Neural cell (in vitro differentiated cells): ENCODE results near the gene POU3F3. TPM values are rescaled to one million over a fixed set of nuclear protein-coding genes. Genes with fewer than 3 reads are reported as not detected.

Source experiments
- H2AFZ ChIP-seq: fragments of 200-600, 300-800 bp; sonication (generic), shearing (Covaris generic); 2 replicates; pipeline ENCODE4 v1.6.0; 2014; ENCODE audit warnings: low read depth, mild to moderate bottlenecking, antibody characterized with exemption, low read length, moderate library complexity
- H3F3A ChIP-seq: fragments of 200-600 bp; shearing (Covaris generic); 2 replicates; pipeline ENCODE4 v1.6.1; 2016; ENCODE audit warnings: mild to moderate bottlenecking, moderate library complexity, mixed read lengths, antibody characterized with exemption, low read length; ENCODE audit not compliant: insufficient read depth, poor library complexity, severe bottlenecking
- H3K27ac ChIP-seq: fragments of 200-600, 300-800 bp; sonication (generic), shearing (Covaris generic); 2 replicates; pipeline ENCODE4 v1.5.1; 2014; ENCODE audit warnings: mild to moderate bottlenecking, low read length, moderate library complexity
- H3K27me3 ChIP-seq: fragments of 300-800, 200-600 bp; sonication (generic), shearing (Covaris generic); 2 replicates; pipeline ENCODE4 v1.6.0; 2014; ENCODE audit warnings: mild to moderate bottlenecking, low read depth, low read length, moderate library complexity; ENCODE audit not compliant: insufficient read depth
- H3K36me3 ChIP-seq: fragments of 300-800, 200-600 bp; sonication (generic), shearing (Covaris generic); 2 replicates; pipeline ENCODE4 v1.5.1; 2014; ENCODE audit warnings: mild to moderate bottlenecking, antibody characterized with exemption, low read length, moderate library complexity; ENCODE audit not compliant: insufficient read depth
- H3K4me2 ChIP-seq: fragments of 300-800, 200-600 bp; sonication (generic), shearing (Covaris generic); 2 replicates; pipeline ENCODE4 v1.6.0; 2014; ENCODE audit warnings: mild to moderate bottlenecking, low read length
- H3K4me3 ChIP-seq: fragments of 300-800, 200-600 bp; sonication (generic), shearing (Covaris generic); 2 replicates; pipeline ENCODE4 v1.5.1; 2014; ENCODE audit warnings: mild to moderate bottlenecking, low read length, moderate library complexity
- H3K79me2 ChIP-seq: fragments of 200-600 bp; shearing (Covaris generic); replicated peaks from 2 replicates; pipeline ENCODE4 v1.6.0; 2014; ENCODE audit warnings: mild to moderate bottlenecking, low read length, moderate library complexity; ENCODE audit not compliant: insufficient read depth
- H3K9ac ChIP-seq: fragments of 300-800, 200-600 bp; sonication (generic), shearing (Covaris generic); 2 replicates; pipeline ENCODE4 v1.6.1; 2016; ENCODE audit warnings: mild to moderate bottlenecking, low read length, mixed read lengths
- H3K9me2 ChIP-seq: fragments of 200-600 bp; shearing (Covaris generic); 2 replicates; pipeline ENCODE4 v1.6.1; 2016; ENCODE audit warnings: mild to moderate bottlenecking, low read length, mixed read lengths; ENCODE audit not compliant: insufficient read depth
- H3K9me3 ChIP-seq: fragments of 200-600, 300-800 bp; sonication (generic), shearing (Covaris generic); 2 replicates; pipeline ENCODE4 v1.6.1; 2016; ENCODE audit warnings: mild to moderate bottlenecking, mixed run types, low read length, moderate library complexity, mixed read lengths
- H4K20me1 ChIP-seq: fragments of 200-600 bp; shearing (Covaris generic); 2 replicates; pipeline ENCODE4 v1.6.1; 2016; ENCODE audit warnings: mild to moderate bottlenecking, mixed run types; ENCODE audit not compliant: insufficient read depth
- CTCF ChIP-seq: fragments of 450-650 bp; IDR thresholded peaks from 2 replicates; pipeline ENCODE4 v1.5.1; 2014; ENCODE audit warnings: antibody characterized with exemption, mild to moderate bottlenecking, moderate library complexity; ENCODE audit not compliant: poor library complexity, severe bottlenecking
- EP300 ChIP-seq: fragments of 450-650 bp; conservative IDR thresholded peaks from 2 replicates; pipeline ENCODE4 v1.6.1; 2014; ENCODE audit warnings: antibody characterized with exemption, mild to moderate bottlenecking, moderate library complexity; ENCODE audit not compliant: poor library complexity, severe bottlenecking
- EZH2 ChIP-seq: fragments of 200-600, 300-800 bp; shearing (Covaris generic), sonication (generic); IDR thresholded peaks from 2 replicates; pipeline ENCODE4 v1.6.1; 2014; ENCODE audit warnings: antibody characterized with exemption, low read length, borderline replicate concordance, mild to moderate bottlenecking; ENCODE audit not compliant: insufficient read depth, poor library complexity, severe bottlenecking
- MXI1 ChIP-seq: fragments of 450-650 bp; conservative IDR thresholded peaks from 2 replicates; pipeline ENCODE4 v1.6.1; 2014; ENCODE audit warnings: antibody characterized with exemption, mild to moderate bottlenecking; ENCODE audit not compliant: poor library complexity, severe bottlenecking
- POLR2AphosphoS5 ChIP-seq: IDR thresholded peaks from 2 replicates; pipeline ENCODE4 v1.6.1; 2012
- RAD21 ChIP-seq: fragments of 450-650 bp; conservative IDR thresholded peaks from 2 replicates; pipeline ENCODE4 v1.6.1; 2014; ENCODE audit warnings: antibody characterized with exemption, mild to moderate bottlenecking, moderate library complexity
- REST ChIP-seq: IDR thresholded peaks from 2 replicates; pipeline ENCODE4 v1.6.1; 2012; ENCODE audit warnings: borderline replicate concordance
- SMC3 ChIP-seq: fragments of 450-650 bp; conservative IDR thresholded peaks from 2 replicates; pipeline ENCODE4 v1.6.1; 2014; ENCODE audit warnings: antibody characterized with exemption, mild to moderate bottlenecking, moderate library complexity; ENCODE audit not compliant: poor library complexity
- TAF1 ChIP-seq: IDR thresholded peaks from 2 replicates; pipeline ENCODE4 v1.6.1; 2012; ENCODE audit warnings: low read depth
- polyA plus RNA-seq: library from polyadenylated mRNA; depleted of rRNA; stranded (reverse); fragments of >200 nt; gene quantifications from 2 replicates; pipeline ENCODE4 v1.2.3, GENCODE V29; 2014

The POU3F3 gene
- polyA plus RNA-seq, 1 donor from 2014 or later = 69.3 TPM

- peak overlapping the region; percentile 79 for H3K4me3 ChIP-seq
- peak overlapping the region; percentile 97 for H3K4me2 ChIP-seq
- peak overlapping the region; percentile 96 for H3K9ac ChIP-seq
- peak overlapping the region; percentile 9 for H3K27ac ChIP-seq
- no peaks in the 10 kb centered on the region for H3K9me2 ChIP-seq
- no peaks in the 10 kb centered on the region for H4K20me1 ChIP-seq
- no peaks in the 10 kb centered on the region for H3K36me3 ChIP-seq
- H3F3A ChIP-seq = peaks cover 19% of the 10 kb centered on the region
- H2AFZ ChIP-seq = no peak overlapping the region
- no peak for TF ChIP-seq RAD21
- no peak for TF ChIP-seq EZH2
- TF ChIP-seq CTCF = no peak
- TF ChIP-seq EP300 = no peak
- TF ChIP-seq REST = no peak
- TF ChIP-seq SMC3 = no peak
- no peak for TF ChIP-seq POLR2AphosphoS5
- TF ChIP-seq MXI1 = no peak
- H3K79me2 ChIP-seq = peaks cover 93% of the 10 kb centered on the region
- H3K27me3 ChIP-seq = no peaks in the 10 kb centered on the region
- H3K9me3 ChIP-seq = no peaks in the 10 kb centered on the region
These were observed 5.4 kb upstream of the POU3F3 start for GRCh38 chr2:104848526-104848925.

- Histone ChIP-seq H3K9me2 (no peaks in the 10 kb centered on the region), H3K36me3 (no peaks in the 10 kb centered on the region), H3K79me2 (peaks cover 87% of the 10 kb centered on the region), H3K4me2 (peak overlapping the region; percentile 97), H3K9me3 (no peaks in the 10 kb centered on the region), H2AFZ (no peak overlapping the region), H3K27ac (no peak overlapping the region), H3F3A (peaks cover 19% of the 10 kb centered on the region), H4K20me1 (no peaks in the 10 kb centered on the region), H3K4me3 (peak overlapping the region; percentile 79), H3K9ac (peak overlapping the region; percentile 96), H3K27me3 (no peaks in the 10 kb centered on the region)
- TF ChIP-seq MXI1 (peak; percentile 11), EP300 (no peak)
These were observed 4.8 kb upstream of the POU3F3 start for GRCh38 chr2:104849101-104849500.

GRCh38 chr2:104849618-104850141 lies 4.2 kb upstream of the POU3F3 start:
- peak overlapping the region; percentile 96 for H3K4me2 ChIP-seq

More at GRCh38 chr2:104849618-104850141, 4.2 kb upstream of the POU3F3 start:
- no peaks in the 10 kb centered on the region for H3K9me3 ChIP-seq
- no peaks in the 10 kb centered on the region for H3K9me2 ChIP-seq
- TF ChIP-seq EP300 (no peak), CTCF (peak; percentile 92), RAD21 (peak; percentile 87), MXI1 (no peak), EZH2 (no peak), TAF1 (no peak), REST (no peak), POLR2AphosphoS5 (no peak), SMC3 (peak; percentile 91)
- H3K27me3 ChIP-seq = no peaks in the 10 kb centered on the region
- H3K36me3 ChIP-seq = no peaks in the 10 kb centered on the region
- H3K79me2 ChIP-seq = peaks cover 87% of the 10 kb centered on the region
- peaks cover 4% of the 10 kb centered on the region for H4K20me1 ChIP-seq
- peak overlapping the region; percentile 96 for H3K9ac ChIP-seq
- H3K27ac ChIP-seq = peak overlapping the region; percentile 99
- peaks cover 22% of the 10 kb centered on the region for H3F3A ChIP-seq
- H2AFZ ChIP-seq = no peak overlapping the region
- H3K4me3 ChIP-seq = peak overlapping the region; percentile 79
